ENCODE results near the gene CEP57L1.

Gene CEP57L1

DNA sequence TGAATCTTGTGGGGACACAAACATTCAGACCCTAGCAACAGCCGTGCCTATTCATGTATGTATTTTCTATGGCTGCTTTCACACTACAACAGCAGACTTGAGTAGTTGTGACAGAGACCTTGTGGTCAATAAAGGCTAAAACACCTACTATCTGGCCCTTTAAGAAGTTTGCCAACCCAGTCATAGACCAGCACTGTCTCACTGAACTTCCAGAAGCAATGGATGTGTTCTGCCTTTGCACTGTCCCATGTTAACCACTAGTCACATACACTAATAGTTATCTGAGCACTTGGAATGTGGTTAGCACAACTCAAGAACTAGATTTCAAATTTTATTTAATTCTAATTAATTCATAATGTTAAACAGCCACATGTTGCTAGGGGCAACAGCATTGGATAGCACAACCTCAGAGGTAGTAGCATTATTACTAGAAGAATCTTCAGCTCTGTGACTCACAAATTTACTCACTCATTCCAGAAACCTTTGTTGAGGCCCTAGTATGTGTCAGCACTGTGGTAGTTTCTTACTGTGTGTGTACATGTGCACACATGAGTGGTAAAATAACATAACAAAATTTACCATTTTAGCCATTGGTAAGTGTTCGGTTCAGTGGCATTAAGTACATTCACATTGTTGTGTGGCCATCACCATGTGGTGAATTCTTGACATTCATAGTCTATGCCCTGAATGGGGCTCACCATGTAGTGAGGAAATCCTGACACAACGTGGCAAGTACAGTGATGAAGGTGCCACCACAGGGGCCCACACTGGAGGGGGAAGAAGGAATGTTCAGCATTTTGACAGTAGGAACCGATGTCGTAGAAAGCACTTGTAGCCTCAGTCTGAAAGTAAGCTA, 107.3 kb downstream of the CEP57L1 start:
- Histone ChIP-seq H3K27ac (no peak overlapping the region), H3K4me3 (ENCODE audit: low read depth, low read length) (no peak overlapping the region), H3K27me3 (replicated peaks) (no peaks in the 10 kb centered on the region), H3K36me3 (replicated peaks) (no peaks in the 10 kb centered on the region)
- TF ChIP-seq, protein P1, sequence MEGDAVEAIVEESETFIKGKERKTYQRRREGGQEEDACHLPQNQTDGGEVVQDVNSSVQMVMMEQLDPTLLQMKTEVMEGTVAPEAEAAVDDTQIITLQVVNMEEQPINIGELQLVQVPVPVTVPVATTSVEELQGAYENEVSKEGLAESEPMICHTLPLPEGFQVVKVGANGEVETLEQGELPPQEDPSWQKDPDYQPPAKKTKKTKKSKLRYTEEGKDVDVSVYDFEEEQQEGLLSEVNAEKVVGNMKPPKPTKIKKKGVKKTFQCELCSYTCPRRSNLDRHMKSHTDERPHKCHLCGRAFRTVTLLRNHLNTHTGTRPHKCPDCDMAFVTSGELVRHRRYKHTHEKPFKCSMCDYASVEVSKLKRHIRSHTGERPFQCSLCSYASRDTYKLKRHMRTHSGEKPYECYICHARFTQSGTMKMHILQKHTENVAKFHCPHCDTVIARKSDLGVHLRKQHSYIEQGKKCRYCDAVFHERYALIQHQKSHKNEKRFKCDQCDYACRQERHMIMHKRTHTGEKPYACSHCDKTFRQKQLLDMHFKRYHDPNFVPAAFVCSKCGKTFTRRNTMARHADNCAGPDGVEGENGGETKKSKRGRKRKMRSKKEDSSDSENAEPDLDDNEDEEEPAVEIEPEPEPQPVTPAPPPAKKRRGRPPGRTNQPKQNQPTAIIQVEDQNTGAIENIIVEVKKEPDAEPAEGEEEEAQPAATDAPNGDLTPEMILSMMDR (IDR thresholded peaks at IDR 0.05; ENCODE audit: low read depth, low read length, missing control alignments): no peak
- in situ Hi-C loops (cut with HindIII; ENCODE audit: low pct_ligation_motif_present, low sequenced_read_pairs): no loop called here
- peak; percentile 5 for DNase-seq

DNA sequence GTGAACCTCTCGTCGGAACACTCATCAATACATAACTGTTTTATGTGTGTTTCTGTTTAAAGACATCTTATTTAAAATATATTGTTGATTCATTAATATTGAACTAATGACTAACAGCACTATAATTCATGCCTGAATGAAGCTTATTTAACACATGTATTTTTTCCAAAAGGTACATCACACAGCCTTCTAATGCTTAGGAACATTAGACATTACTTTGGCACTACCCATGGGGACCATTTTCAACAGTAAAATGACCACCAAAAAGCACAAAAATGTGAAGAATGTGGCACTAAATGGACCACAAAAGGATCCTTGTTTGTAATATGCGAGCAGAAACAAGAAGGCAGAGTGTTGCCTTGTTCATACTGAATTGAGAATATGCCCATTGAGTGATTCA, 109.2 kb downstream of the CEP57L1 start:
- no peak overlapping the region for H3K27ac ChIP-seq
- H3K27me3 ChIP-seq (replicated peaks): no peaks in the 10 kb centered on the region
- no peak for DNase-seq
- H3K36me3 ChIP-seq (replicated peaks): no peaks in the 10 kb centered on the region
- H3K4me3 ChIP-seq (ENCODE audit: low read depth, low read length): no peak overlapping the region
- TF ChIP-seq, protein P1 (IDR thresholded peaks at IDR 0.05; ENCODE audit: low read depth, low read length, missing control alignments): no peak
- in situ Hi-C loops (cut with HindIII; ENCODE audit: low pct_ligation_motif_present, low sequenced_read_pairs): no loop called here

DNA sequence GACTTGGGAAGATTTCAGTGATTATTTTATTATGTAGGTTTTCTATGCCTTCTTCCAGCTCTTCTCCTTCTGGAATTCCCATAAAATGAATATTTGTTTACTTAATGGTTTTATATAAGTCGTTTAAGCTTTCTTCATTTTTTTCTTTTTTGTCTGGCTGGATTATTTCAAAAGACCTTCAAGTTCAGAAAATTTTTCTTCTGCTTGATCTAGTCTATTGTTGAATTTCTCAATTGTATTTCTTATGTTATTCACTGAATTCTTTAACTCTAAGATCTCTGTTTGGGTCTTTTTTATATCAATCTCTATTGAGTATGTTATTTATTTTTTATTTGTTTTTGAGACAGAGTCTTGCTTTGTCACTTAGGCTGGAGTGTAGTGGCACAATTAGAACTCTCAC, 117.4 kb downstream of the CEP57L1 start:
- Histone ChIP-seq H3K27ac (no peak overlapping the region), H3K4me3 (ENCODE audit: low read depth, low read length) (no peak overlapping the region), H3K36me3 (replicated peaks) (no peaks in the 10 kb centered on the region), H3K27me3 (replicated peaks) (no peaks in the 10 kb centered on the region)
- DNase-seq: no peak
- in situ Hi-C loops (cut with HindIII; ENCODE audit: low pct_ligation_motif_present, low sequenced_read_pairs): no loop called here
- TF ChIP-seq, protein P1 (IDR thresholded peaks at IDR 0.05; ENCODE audit: low read depth, low read length, missing control alignments): no peak

Data from brain microvascular endothelial cell (primary cell).